H1 (cell line): ENCODE measurements around the gene GTSE1. TPM values are rescaled to one million over a fixed set of nuclear protein-coding genes. Genes with fewer than 3 reads are reported as not detected.

Experiments used
- CHD1 ChIP-seq: IDR thresholded peaks from 2 replicates; pipeline ENCODE4 v1.6.1; 2012; ENCODE audit warnings: low read depth, low read length, improper control_type of control experiment
- CHD7 ChIP-seq: fragments of 300-600 bp; sonication (generic); IDR thresholded peaks from 2 replicates; pipeline ENCODE4 v1.7.1; 2012; ENCODE audit warnings: low read length, moderate library complexity, mild to moderate bottlenecking, inconsistent platforms; ENCODE audit not compliant: insufficient replicate concordance
- GABPA ChIP-seq: IDR thresholded peaks from 2 replicates; pipeline ENCODE4 v1.6.1; 2011; ENCODE audit warnings: mild to moderate bottlenecking, low read length, moderate library complexity, borderline replicate concordance; ENCODE audit not compliant: insufficient read depth
- JUND ChIP-seq: IDR thresholded peaks from 2 replicates; pipeline ENCODE4 v1.6.1; 2011; ENCODE audit warnings: mild to moderate bottlenecking, improper control_type of control experiment, low read length
- SP1 ChIP-seq: IDR thresholded peaks from 2 replicates; pipeline ENCODE4 v1.6.1; 2011; ENCODE audit warnings: low read depth, low read length
- TAF1 ChIP-seq: IDR thresholded peaks from 2 replicates; pipeline ENCODE4 v1.6.1; 2011; ENCODE audit warnings: mild to moderate bottlenecking, low read depth, low read length
- TAF7 ChIP-seq: optimal IDR thresholded peaks from 2 replicates; pipeline ENCODE3; 2011; ENCODE audit warnings: low read depth, mild to moderate bottlenecking, inconsistent platforms, low read length, moderate library complexity, borderline replicate concordance
- YY1 ChIP-seq: IDR thresholded peaks from 2 replicates; pipeline ENCODE4 v1.6.1; 2011; ENCODE audit warnings: low read depth, mild to moderate bottlenecking, low read length
- ZNF274 ChIP-seq: IDR thresholded peaks from 2 replicates; pipeline ENCODE4 v1.7.0; 2012; ENCODE audit warnings: low read length, borderline replicate concordance; ENCODE audit errors: extremely low read depth
- polyA plus RNA-seq, 7 experiments: library from polyadenylated mRNA; depleted of rRNA in 3 of 7; stranded (reverse) in 5 of 7; unstranded in 2 of 7; fragments of >200 nt in 5 of 7; fragments of 200-250 nt in 2 of 7; gene quantifications; 1 replicate in 5 of 7; 2 replicates in 1 of 7; 4 replicates in 1 of 7; pipeline versions ENCODE4 v1.2.1 to v1.2.3, GENCODE V29; 2011 to 2013; ENCODE audit warnings: missing spikeins in 2 of 7, mixed read lengths in 2 of 7
- total RNA-seq: library from RNA; stranded (reverse); fragmentation: NEBNext Ultra II Directional; extraction: Animal tissue kit (Norgen Biotek cat#: 25700); gene quantifications from 2 replicates; pipeline ENCODE4 v1.2.1, GENCODE V29; 2021

GTSE1 gene
- total and polyA plus RNA-seq, 2 of the 8 experiments (the other 6 are each of a cell fraction or from before 2014, with no cell fraction given): 17.5 to 38.6 TPM

- no peak for TF ChIP-seq CHD7
- TF ChIP-seq JUND: peak; percentile 21; the same call in 1 of the 2 replicates
- TF ChIP-seq GABPA: peak; percentile 99
- no peak for TF ChIP-seq CHD1
- TF ChIP-seq TAF7: peak; percentile 76
- TF ChIP-seq ZNF274: no peak
- peak; percentile 92 for TF ChIP-seq TAF1
- TF ChIP-seq YY1: peak; percentile 62; the same call in 1 of the 2 replicates
- 0 out of 2 replicates have a peak, but pooled peaks have one; percentile 57 for TF ChIP-seq SP1
These were observed 38.8 kb downstream of the GTSE1 start, which contains the start of gene TRMU (continued) for GRCh38 chr22:46335201-46336118.
